ENCODE results near the gene CA6.

DNA sequence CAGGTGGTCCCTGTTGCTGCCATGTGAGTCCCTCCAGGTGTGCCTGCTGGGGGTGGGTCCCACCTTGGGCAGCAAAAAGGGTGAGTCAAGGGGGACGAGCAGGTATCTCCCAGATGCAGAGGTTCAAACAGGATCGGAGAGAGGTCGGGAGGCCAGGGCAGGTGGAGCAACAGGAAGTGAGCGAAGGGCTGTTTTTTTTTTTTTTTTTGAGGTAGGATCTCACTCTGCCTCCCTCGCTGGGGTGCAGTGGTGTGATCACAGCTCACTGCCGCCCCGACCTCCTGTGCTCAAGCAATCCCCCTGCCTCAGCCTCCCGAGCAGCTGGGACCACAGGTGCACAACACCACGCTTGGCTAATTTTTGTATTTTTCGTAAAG, 41.1 kb downstream of the CA6 start:
- TF ChIP-seq, protein P1, sequence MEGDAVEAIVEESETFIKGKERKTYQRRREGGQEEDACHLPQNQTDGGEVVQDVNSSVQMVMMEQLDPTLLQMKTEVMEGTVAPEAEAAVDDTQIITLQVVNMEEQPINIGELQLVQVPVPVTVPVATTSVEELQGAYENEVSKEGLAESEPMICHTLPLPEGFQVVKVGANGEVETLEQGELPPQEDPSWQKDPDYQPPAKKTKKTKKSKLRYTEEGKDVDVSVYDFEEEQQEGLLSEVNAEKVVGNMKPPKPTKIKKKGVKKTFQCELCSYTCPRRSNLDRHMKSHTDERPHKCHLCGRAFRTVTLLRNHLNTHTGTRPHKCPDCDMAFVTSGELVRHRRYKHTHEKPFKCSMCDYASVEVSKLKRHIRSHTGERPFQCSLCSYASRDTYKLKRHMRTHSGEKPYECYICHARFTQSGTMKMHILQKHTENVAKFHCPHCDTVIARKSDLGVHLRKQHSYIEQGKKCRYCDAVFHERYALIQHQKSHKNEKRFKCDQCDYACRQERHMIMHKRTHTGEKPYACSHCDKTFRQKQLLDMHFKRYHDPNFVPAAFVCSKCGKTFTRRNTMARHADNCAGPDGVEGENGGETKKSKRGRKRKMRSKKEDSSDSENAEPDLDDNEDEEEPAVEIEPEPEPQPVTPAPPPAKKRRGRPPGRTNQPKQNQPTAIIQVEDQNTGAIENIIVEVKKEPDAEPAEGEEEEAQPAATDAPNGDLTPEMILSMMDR (IDR thresholded peaks at IDR 0.05), result no peak
- TF ChIP-seq POLR2A (IDR thresholded peaks at IDR 0.05) (no peak), POLR2AphosphoS5 (IDR thresholded peaks at IDR 0.05) (no peak)

Data from prostate gland (tissue), 2 donors.